Omental fat pad (tissue), 4 donors: ENCODE data around the gene CSNK1A1. TPM values are rescaled to one million over a fixed set of nuclear protein-coding genes. Genes with fewer than 3 reads are reported as not detected.

Experiments
- ATAC-seq: fragments of 150-250 bp; one replicate; pipeline ENCODE4 v1.9.1; 2016; ENCODE audit warnings: mild to moderate bottlenecking, moderate library complexity; ENCODE audit not compliant: low FRiP score
- DNase-seq: peaks from one replicate; pipeline ENCODE4 v3.0.0-alpha.2; 2019; ENCODE audit warnings: low spot score
- CTCF ChIP-seq, 3 donors: fragments of 450-650 bp; IDR thresholded peaks; one replicate each; pipeline ENCODE4 v1.5.1; 2016 to 2017; ENCODE audit warnings: antibody characterized with exemption in 3 of 3, mild to moderate bottlenecking in 3 of 3, moderate library complexity in 2 of 3
- total RNA-seq, 4 donors: library from RNA; depleted of rRNA; stranded (reverse); fragments of >200 nt; gene quantifications; one replicate each; pipeline ENCODE4 v1.1.0, GENCODE V29; 2016

The CSNK1A1 gene
- total RNA-seq, 4 donors from 2014 or later: 181 to 292 (median 209) TPM

- DNase-seq (no peak), ATAC-seq (no peak)
- TF ChIP-seq CTCF (IDR thresholded peaks at IDR 0.05): no peak
These were observed 58.5 kb downstream of the CSNK1A1 start for GRCh38 chr5:149492781-149493180.

GRCh38 chr5:149490599-149491485 lies 60.4 kb downstream of the CSNK1A1 start:
- TF ChIP-seq CTCF (IDR thresholded peaks at IDR 0.05): no peak
- no peak for ATAC-seq
- DNase-seq: no peak

DNA sequence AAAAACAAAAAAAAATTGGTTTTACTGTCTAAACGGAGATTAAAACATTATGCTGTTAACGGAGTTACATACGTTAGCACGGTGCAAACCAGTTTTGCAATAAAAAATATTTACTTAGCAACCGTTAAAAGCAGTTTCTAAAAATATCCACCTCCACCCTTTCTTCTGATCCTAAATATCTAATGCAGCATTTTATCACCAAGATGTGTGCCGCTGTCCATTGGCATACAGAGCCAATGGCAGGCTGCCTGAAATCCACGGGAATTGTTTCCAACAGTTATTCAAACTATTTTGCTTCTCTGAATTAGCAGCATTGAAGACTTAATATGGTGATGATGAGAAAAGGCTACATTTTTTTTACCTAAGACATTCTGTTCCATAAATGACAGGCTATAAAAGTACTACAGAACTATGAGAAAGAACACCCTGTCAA lies 61.6 kb downstream of the CSNK1A1 start:
- no peak for DNase-seq
- no peak for TF ChIP-seq CTCF (IDR thresholded peaks at IDR 0.05)
- no peak for ATAC-seq

- DNase-seq: no peak
- ATAC-seq: no peak
- no peak for TF ChIP-seq CTCF (IDR thresholded peaks at IDR 0.05)
These were observed 62.5 kb downstream of the CSNK1A1 start for GRCh38 chr5:149488645-149489306.

DNA sequence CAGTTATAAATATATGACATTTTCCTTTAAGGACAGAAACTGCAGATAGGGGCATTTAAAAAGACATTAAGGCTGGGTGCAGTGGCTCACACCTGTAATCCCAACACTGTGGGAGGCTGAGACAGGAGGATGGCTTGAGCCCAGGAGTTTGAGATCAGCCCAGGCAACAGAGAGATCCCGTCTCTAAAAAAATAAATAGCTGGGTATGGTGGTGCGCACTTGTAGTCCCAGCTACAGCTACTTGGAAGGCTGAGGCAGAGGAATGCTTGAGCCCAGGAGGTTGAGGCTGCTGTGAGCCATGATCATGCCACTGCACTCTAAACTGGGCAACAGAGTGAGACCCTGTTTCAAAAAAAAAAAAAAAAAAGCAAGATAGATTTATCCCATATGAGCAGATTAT lies 63.6 kb downstream of the CSNK1A1 start:
- ATAC-seq (no peak), DNase-seq (no peak)
- no peak for TF ChIP-seq CTCF (IDR thresholded peaks at IDR 0.05)

- DNase-seq: no peak
- TF ChIP-seq CTCF (IDR thresholded peaks at IDR 0.05): no peak
- no peak for ATAC-seq
These were observed 64.3 kb downstream of the CSNK1A1 start for GRCh38 chr5:149486726-149487635.
